Stimulated activated memory B cell treated with anti-CD40 and anti-IgM and Interleukin-4, amounts not matched to agents 10 μg/mL and 1 μg/mL and 100 μg/mL, for 72 hours (primary cell): ENCODE data around the gene CTNNAL1.
"Not testable (repeated sequence)": the region's sequence is repeated elsewhere in the genome, so short reads cannot be mapped to it uniquely, and the experiment has no call there.

Source experiments
- ATAC-seq: fragments of 150-1000 bp; cut with Tn5 transposase; 2 replicates; pipeline ENCODE4 v1.10.0; 2021
- H3K27ac Mint-ChIP-seq: one replicate; pipeline ENCODE4 v1.8.0; 2022; ENCODE audit warnings: mild to moderate bottlenecking, mixed read lengths
- H3K27me3 Mint-ChIP-seq: one replicate; pipeline ENCODE4 v1.8.0; 2022; ENCODE audit warnings: mixed read lengths
- H3K36me3 Mint-ChIP-seq: one replicate; pipeline ENCODE4 v1.8.0; 2022; ENCODE audit warnings: mixed read lengths
- H3K4me1 Mint-ChIP-seq: one replicate; pipeline ENCODE4 v1.8.0; 2022; ENCODE audit warnings: mixed read lengths
- H3K4me3 Mint-ChIP-seq: one replicate; pipeline ENCODE4 v1.8.0; 2022; ENCODE audit warnings: mild to moderate bottlenecking, moderate library complexity, mixed read lengths
- H3K9me3 Mint-ChIP-seq: one replicate; pipeline ENCODE4 v1.8.0; 2022; ENCODE audit warnings: mixed read lengths

Gene CTNNAL1

DNA sequence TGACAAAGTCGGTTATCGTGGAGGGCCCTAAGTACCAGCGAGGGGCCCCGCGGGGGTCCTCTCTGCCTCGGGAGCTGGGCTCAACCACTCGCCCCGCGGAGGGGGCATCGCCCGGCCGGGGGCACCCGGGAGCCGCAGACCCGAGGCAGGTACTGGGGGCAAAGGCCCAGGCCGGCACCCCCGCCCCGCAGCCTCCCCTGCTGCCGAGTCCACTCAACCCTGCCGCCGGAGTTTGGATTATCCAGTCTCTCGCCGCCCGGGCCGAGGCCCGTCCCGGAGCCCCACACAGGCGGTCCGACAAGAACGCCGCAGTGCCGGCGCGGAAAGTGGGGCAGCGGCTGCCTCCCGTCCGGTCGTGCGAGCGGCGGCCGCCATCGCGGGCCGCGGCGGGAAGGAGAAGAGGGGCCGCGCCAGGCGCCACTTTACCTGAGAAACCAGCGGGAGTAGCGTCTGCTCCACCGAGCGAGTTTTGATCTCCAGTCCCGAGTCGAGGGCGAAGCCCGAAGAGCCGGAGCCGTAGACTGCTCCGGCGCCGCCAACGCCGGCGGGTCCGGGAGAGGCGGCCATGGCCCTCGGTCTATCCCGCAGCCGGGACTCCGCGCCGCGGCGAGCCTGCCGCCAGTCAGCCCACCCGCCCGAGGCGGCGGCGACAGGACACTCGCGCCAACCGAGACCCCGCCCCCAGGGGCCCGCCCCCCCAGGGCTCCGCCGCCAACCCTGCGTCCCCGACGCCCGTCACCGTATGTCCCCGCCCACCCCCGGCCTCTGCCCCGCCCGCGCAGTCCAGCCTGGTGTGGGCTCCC is at the start of gene CTNNAL1:
CTNNAL1 (minus strand) TSS at position 624 of the 803 bp plus-strand sequence; CDS start at position 567, 57 bp downstream.
- Mint-ChIP-seq H3K27me3 (peaks cover 23% of the 10 kb centered on the region), H3K27ac (peak within 1 kb of the TSS; percentile 76), H3K4me1 (peaks cover 43% of the 10 kb centered on the region), H3K9me3 (no peaks in the 10 kb centered on the region), H3K36me3 (no peaks in the 10 kb centered on the region), H3K4me3 (peak within 1 kb of the TSS; percentile 86)
- peak; percentile 96 for ATAC-seq

DNA sequence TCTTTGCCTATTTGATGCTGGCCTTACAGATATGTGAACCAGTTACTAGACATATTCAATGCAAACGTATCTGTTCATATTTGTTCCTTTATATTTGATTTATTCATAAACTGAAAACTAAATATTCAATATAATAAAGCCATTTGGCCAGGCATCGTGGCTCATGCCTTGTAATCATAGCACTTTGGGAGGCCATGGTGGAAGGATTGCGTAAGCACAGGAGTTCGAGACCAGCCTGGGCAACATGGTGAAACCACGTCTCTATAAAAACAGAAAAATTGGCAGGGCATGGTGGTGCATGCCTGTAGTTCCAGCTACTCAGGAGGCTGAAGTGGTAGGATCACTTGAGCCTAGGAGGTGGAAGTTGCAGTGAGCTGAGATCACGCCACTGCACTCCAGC is 49.2 kb upstream of the CTNNAL1 start:
- Mint-ChIP-seq H3K4me1 (no peaks in the 10 kb centered on the region), H3K9me3 (no peaks in the 10 kb centered on the region), H3K27ac (no peak overlapping the region), H3K36me3 (peaks cover 43% of the 10 kb centered on the region), H3K4me3 (no peak overlapping the region), H3K27me3 (no peaks in the 10 kb centered on the region)
- no peak for ATAC-seq

GRCh38 chr9:109060191-109060590 is 46.9 kb upstream of the CTNNAL1 start:
- no peak for ATAC-seq
- no peaks in the 10 kb centered on the region for H3K4me1 Mint-ChIP-seq
- no peak overlapping the region for H3K4me3 Mint-ChIP-seq
- no peak overlapping the region for H3K27ac Mint-ChIP-seq
- peaks cover 54% of the 10 kb centered on the region for H3K36me3 Mint-ChIP-seq
- no peaks in the 10 kb centered on the region for H3K9me3 Mint-ChIP-seq
- H3K27me3 Mint-ChIP-seq = no peaks in the 10 kb centered on the region

- H3K4me3 Mint-ChIP-seq, H3K27ac Mint-ChIP-seq, H3K27me3 Mint-ChIP-seq, H3K4me1 Mint-ChIP-seq, H3K9me3 Mint-ChIP-seq, ATAC-seq: not testable (repeated sequence)
- peaks cover 81% of the 10 kb centered on the region for H3K36me3 Mint-ChIP-seq
Measured at GRCh38 chr9:109053121-109053520, 39.8 kb upstream of the CTNNAL1 start.

DNA sequence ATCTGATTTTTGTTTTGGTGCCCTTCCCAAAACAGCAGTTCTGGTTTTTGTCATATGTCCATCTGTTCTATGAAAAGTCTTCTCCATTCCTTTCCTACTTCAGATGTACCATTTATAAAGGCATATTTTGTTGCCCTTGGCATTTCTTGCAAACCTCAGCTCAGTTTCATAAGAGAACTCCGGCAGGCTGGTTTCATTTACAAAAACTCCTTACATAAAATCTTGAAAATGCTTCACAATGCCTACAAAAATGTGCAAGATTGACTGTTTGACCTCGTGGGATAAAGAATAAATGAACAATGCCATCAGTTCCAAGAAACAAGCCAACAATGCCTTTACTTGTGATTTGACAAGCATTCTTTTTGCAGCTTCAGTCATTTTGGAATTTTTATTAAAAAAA is 39.1 kb upstream of the CTNNAL1 start:
- H3K27me3 Mint-ChIP-seq = no peaks in the 10 kb centered on the region
- H3K4me3 Mint-ChIP-seq = no peak overlapping the region
- no peaks in the 10 kb centered on the region for H3K9me3 Mint-ChIP-seq
- no peak overlapping the region for H3K27ac Mint-ChIP-seq
- no peak for ATAC-seq
- H3K4me1 Mint-ChIP-seq = no peaks in the 10 kb centered on the region
- H3K36me3 Mint-ChIP-seq = peaks cover 80% of the 10 kb centered on the region

- Mint-ChIP-seq H3K27ac (no peak overlapping the region), H3K27me3 (no peaks in the 10 kb centered on the region), H3K9me3 (no peaks in the 10 kb centered on the region), H3K4me1 (no peaks in the 10 kb centered on the region), H3K4me3 (no peak overlapping the region), H3K36me3 (peaks cover 80% of the 10 kb centered on the region)
- ATAC-seq = no peak
Measured at GRCh38 chr9:109051733-109052132, 38.4 kb upstream of the CTNNAL1 start.

- no peak for ATAC-seq
- no peaks in the 10 kb centered on the region for H3K9me3 Mint-ChIP-seq
- peaks cover 80% of the 10 kb centered on the region for H3K36me3 Mint-ChIP-seq
- no peaks in the 10 kb centered on the region for H3K27me3 Mint-ChIP-seq
- H3K27ac Mint-ChIP-seq = no peak overlapping the region
- H3K4me3 Mint-ChIP-seq = no peak overlapping the region
- H3K4me1 Mint-ChIP-seq = no peaks in the 10 kb centered on the region
Measured at GRCh38 chr9:109050444-109050843, 37.1 kb upstream of the CTNNAL1 start.

DNA sequence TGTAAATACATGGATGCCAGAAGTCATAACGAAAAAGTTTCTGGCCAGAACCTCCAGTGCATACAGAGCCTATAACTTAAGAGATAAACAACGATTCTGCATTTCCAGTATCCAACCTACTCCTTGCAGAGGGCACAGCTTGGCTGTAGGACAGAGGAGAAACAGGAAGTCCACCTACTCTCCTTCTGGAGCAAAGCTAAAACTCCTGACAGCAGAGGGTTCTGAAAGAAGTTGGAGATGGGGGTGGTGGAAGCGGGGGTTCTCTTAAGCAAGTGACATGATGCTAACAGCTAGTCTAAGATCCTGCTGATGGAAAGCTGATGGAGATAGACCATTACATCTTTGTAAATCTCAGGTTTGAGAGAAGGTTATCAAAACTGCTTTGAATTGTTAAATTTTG is 35.5 kb upstream of the CTNNAL1 start:
- Mint-ChIP-seq H3K27me3 (no peaks in the 10 kb centered on the region), H3K27ac (no peak overlapping the region), H3K4me3 (no peak overlapping the region), H3K36me3 (peaks cover 79% of the 10 kb centered on the region), H3K9me3 (no peaks in the 10 kb centered on the region), H3K4me1 (no peaks in the 10 kb centered on the region)
- ATAC-seq = no peak

DNA sequence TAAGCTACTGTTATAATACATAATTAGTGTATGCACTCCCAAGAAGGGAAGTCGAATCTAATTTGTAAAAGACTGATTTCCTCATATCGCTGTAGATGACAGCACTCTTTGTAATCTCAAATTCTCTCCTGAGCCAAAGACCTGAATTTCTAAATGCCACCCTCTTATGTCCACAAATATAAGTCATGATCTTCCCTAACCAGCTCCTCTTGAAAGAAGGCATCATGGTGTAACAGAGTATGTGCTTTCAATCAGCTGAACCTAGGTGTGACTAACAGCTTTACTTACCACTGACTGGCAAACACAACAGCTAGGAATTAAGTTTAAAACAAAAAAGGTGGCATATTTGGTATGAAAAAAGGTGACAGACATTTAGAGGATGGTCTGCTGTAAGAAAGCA is 34.0 kb upstream of the CTNNAL1 start:
- peaks cover 4% of the 10 kb centered on the region for H3K9me3 Mint-ChIP-seq
- no peaks in the 10 kb centered on the region for H3K27me3 Mint-ChIP-seq
- H3K36me3 Mint-ChIP-seq = peaks cover 82% of the 10 kb centered on the region
- no peak overlapping the region for H3K4me3 Mint-ChIP-seq
- H3K27ac Mint-ChIP-seq = no peak overlapping the region
- H3K4me1 Mint-ChIP-seq = no peaks in the 10 kb centered on the region
- no peak for ATAC-seq

- no peak overlapping the region for H3K27ac Mint-ChIP-seq
- H3K9me3 Mint-ChIP-seq = peaks cover 4% of the 10 kb centered on the region
- ATAC-seq = no peak
- H3K36me3 Mint-ChIP-seq = peaks cover 80% of the 10 kb centered on the region
- no peaks in the 10 kb centered on the region for H3K4me1 Mint-ChIP-seq
- no peak overlapping the region for H3K4me3 Mint-ChIP-seq
- H3K27me3 Mint-ChIP-seq = no peaks in the 10 kb centered on the region
Measured at GRCh38 chr9:109046346-109046745, 33.0 kb upstream of the CTNNAL1 start.

DNA sequence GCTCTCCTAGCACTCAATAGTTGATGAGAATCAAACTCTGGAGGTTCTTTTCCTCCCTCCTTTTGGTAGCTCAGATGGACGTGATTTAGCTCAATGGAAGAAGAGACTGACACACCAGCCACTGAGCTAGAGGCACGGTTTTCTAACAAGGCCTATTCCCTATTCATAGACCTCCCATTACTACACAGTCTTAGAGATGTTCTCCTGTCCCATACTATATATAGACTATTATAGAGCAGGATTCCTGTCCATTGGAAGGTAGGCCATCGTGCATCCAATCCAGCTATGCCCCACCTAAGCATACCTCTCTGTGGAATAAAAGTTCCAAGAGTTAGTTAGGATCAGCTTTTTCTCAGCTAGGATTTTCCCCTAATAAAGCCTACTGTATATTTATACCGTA is 30.3 kb upstream of the CTNNAL1 start:
- peaks cover 76% of the 10 kb centered on the region for H3K36me3 Mint-ChIP-seq
- no peak overlapping the region for H3K27ac Mint-ChIP-seq
- peaks cover 4% of the 10 kb centered on the region for H3K9me3 Mint-ChIP-seq
- no peak overlapping the region for H3K4me3 Mint-ChIP-seq
- ATAC-seq = no peak
- H3K27me3 Mint-ChIP-seq = no peaks in the 10 kb centered on the region
- no peaks in the 10 kb centered on the region for H3K4me1 Mint-ChIP-seq

DNA sequence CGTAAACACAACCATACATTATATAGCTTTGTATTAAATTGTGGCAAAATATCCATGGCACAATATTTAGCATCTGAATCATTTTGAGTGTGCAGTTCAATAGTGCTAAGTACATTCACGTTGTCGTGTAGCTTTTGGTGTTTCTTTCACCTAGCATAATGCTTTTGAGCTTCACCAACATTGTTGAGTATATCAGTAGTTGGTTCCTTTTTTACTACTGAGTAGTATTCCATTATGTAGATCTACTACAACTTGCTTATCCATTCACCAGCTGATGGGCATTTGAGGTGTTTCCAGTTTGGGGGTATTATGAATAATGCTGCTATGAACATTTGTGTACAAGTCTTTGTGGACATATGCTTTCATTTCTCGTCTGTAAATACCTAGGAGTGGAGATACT is 27.3 kb upstream of the CTNNAL1 start:
- Mint-ChIP-seq H3K36me3 (peaks cover 70% of the 10 kb centered on the region), H3K4me1 (no peaks in the 10 kb centered on the region), H3K27ac (no peak overlapping the region), H3K9me3 (peaks cover 4% of the 10 kb centered on the region), H3K27me3 (no peaks in the 10 kb centered on the region), H3K4me3 (no peak overlapping the region)
- no peak for ATAC-seq

- no peaks in the 10 kb centered on the region for H3K4me1 Mint-ChIP-seq
- ATAC-seq = no peak
- H3K27me3 Mint-ChIP-seq = no peaks in the 10 kb centered on the region
- no peak overlapping the region for H3K4me3 Mint-ChIP-seq
- peaks cover 63% of the 10 kb centered on the region for H3K36me3 Mint-ChIP-seq
- no peak overlapping the region for H3K27ac Mint-ChIP-seq
- peaks cover 4% of the 10 kb centered on the region for H3K9me3 Mint-ChIP-seq
Measured at GRCh38 chr9:109039539-109039938, 26.2 kb upstream of the CTNNAL1 start.

GRCh38 chr9:109037946-109038715 is 24.8 kb upstream of the CTNNAL1 start:
- H3K27me3 Mint-ChIP-seq = no peaks in the 10 kb centered on the region
- H3K9me3 Mint-ChIP-seq = peaks cover under 1% of the 10 kb centered on the region
- no peak for ATAC-seq
- H3K4me3 Mint-ChIP-seq = no peak overlapping the region
- H3K36me3 Mint-ChIP-seq = peaks cover 63% of the 10 kb centered on the region
- no peak overlapping the region for H3K27ac Mint-ChIP-seq
- H3K4me1 Mint-ChIP-seq = no peaks in the 10 kb centered on the region

DNA sequence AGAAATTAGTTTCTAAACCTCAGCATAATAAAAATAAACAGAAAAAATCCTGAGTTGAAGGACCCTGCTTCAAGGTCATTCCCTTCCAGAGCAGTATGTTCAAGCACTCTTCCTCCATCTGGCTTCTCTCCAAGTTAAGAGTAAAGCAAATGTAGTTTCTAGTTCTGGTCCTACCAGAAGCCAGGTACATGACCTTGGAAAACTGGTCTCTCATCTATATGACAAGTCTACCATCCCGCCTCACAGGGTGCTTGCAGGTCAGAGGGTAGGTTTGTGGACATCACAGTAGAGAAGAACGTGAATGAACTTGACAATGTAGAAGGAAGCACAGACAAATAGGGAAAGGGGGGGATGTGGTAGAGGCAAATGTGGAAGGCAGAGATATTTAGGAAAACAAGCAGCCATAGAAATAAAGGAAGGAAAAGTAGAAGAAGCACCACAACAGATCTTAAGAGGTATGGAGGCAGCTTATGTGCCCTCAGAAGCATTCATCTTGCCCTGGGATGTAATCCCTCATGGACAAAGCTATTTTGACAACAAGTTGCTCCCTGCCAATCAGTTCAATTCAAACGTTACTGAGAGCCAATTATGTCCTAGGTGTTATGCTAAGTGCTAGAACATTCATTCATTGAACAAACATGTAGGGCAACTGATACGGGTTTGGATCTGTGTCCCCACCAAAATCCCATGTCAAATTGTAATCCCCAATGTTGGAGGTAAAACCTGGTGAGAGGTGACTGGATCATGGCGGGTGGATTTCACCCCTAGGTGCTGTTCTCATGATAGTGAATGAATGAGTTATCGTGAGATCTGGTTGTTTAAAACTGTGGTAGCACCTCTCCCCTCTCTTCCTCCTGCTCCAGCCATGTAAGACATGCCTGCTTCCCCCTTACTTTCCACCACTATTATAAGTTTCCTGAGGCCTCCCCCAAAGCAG is 23.7 kb upstream of the CTNNAL1 start:
- H3K9me3 Mint-ChIP-seq = no peaks in the 10 kb centered on the region
- H3K4me3 Mint-ChIP-seq = no peak overlapping the region
- no peaks in the 10 kb centered on the region for H3K4me1 Mint-ChIP-seq
- no peak for ATAC-seq
- peaks cover 57% of the 10 kb centered on the region for H3K36me3 Mint-ChIP-seq
- no peaks in the 10 kb centered on the region for H3K27me3 Mint-ChIP-seq
- H3K27ac Mint-ChIP-seq = no peak overlapping the region
